WERI-Rb-1 (cell line): ENCODE measurements around the gene BICD2.

Experiments used
- DNase-seq: peaks from one replicate; pipeline ENCODE4 v3.0.0-alpha.2; 2020
- H3K27ac ChIP-seq: fragments of 250-450 bp; sonication (Bioruptor Pico); 2 replicates; pipeline ENCODE4 v1.5.1; 2020; ENCODE audit warnings: mild to moderate bottlenecking, moderate library complexity
- H3K27me3 ChIP-seq: fragments of 250-450 bp; sonication (Bioruptor Pico); 2 replicates; pipeline ENCODE4 v1.5.1; 2021; ENCODE audit warnings: mild to moderate bottlenecking, low read depth, moderate library complexity; ENCODE audit not compliant: insufficient read depth, severe bottlenecking
- H3K36me3 ChIP-seq: fragments of 250-450 bp; sonication (Bioruptor Pico); 2 replicates; pipeline ENCODE4 v1.5.1; 2020; ENCODE audit warnings: mild to moderate bottlenecking, moderate library complexity
- H3K4me3 ChIP-seq: 2 replicates; pipeline ENCODE4 v1.5.1; 2011; ENCODE audit warnings: low read depth, mild to moderate bottlenecking, control low read depth, low read length
- H3K9me3 ChIP-seq: fragments of 250-450 bp; sonication (Bioruptor Pico); 2 replicates; pipeline ENCODE4 v1.5.1; 2021; ENCODE audit warnings: mild to moderate bottlenecking, moderate library complexity; ENCODE audit not compliant: severe bottlenecking
- TF ChIP-seq, protein P1 (sequence below): IDR thresholded peaks from 2 replicates; pipeline ENCODE4 v1.5.1; 2011; ENCODE audit warnings: low read depth, mild to moderate bottlenecking, control low read depth, inconsistent platforms, low read length

BICD2 gene

DNA sequence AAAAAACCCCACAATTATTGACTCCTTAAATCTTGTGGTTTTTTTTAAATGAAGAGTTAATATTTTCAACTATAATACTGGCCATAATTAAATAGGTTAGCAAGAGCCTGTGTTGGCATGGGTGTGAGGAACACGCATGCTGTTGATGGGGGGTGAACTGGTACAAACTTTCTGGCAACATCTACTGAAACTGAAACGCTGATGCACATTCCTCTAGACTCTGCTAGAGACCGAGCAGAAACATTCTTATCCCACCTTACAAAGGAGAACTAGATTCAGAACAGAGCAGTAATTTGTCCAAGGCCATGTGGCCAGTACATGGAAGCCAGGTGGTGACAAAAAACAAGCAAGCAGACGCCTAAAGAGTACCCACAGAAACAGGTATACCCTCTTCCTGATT is 2.4 kb downstream of the BICD2 start:
- peaks cover 9% of the 10 kb centered on the region for H3K36me3 ChIP-seq
- no peak overlapping the region for H3K4me3 ChIP-seq
- DNase-seq, result no peak
- no peak overlapping the region for H3K27ac ChIP-seq
- H3K27me3 ChIP-seq, result no peaks in the 10 kb centered on the region
- TF ChIP-seq, protein P1, sequence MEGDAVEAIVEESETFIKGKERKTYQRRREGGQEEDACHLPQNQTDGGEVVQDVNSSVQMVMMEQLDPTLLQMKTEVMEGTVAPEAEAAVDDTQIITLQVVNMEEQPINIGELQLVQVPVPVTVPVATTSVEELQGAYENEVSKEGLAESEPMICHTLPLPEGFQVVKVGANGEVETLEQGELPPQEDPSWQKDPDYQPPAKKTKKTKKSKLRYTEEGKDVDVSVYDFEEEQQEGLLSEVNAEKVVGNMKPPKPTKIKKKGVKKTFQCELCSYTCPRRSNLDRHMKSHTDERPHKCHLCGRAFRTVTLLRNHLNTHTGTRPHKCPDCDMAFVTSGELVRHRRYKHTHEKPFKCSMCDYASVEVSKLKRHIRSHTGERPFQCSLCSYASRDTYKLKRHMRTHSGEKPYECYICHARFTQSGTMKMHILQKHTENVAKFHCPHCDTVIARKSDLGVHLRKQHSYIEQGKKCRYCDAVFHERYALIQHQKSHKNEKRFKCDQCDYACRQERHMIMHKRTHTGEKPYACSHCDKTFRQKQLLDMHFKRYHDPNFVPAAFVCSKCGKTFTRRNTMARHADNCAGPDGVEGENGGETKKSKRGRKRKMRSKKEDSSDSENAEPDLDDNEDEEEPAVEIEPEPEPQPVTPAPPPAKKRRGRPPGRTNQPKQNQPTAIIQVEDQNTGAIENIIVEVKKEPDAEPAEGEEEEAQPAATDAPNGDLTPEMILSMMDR, result no peak
- no peaks in the 10 kb centered on the region for H3K9me3 ChIP-seq

- TF ChIP-seq, protein P1, result no peak
Observed at GRCh38 chr9:92761686-92762085, 2.9 kb downstream of the BICD2 start.

GRCh38 chr9:92760494-92760893 is 4.1 kb downstream of the BICD2 start:
- H3K27me3 ChIP-seq, result no peaks in the 10 kb centered on the region
- no peaks in the 10 kb centered on the region for H3K9me3 ChIP-seq
- H3K36me3 ChIP-seq, result peaks cover 9% of the 10 kb centered on the region
- no peak for DNase-seq
- no peak overlapping the region for H3K4me3 ChIP-seq
- TF ChIP-seq, protein P1, result no peak
- no peak overlapping the region for H3K27ac ChIP-seq

More at GRCh38 chr9:92761686-92762085, 2.9 kb downstream of the BICD2 start:
- no peak overlapping the region for H3K27ac ChIP-seq
- peaks cover 9% of the 10 kb centered on the region for H3K36me3 ChIP-seq
- H3K9me3 ChIP-seq, result no peaks in the 10 kb centered on the region
- DNase-seq, result no peak
- no peaks in the 10 kb centered on the region for H3K27me3 ChIP-seq
- no peak overlapping the region for H3K4me3 ChIP-seq

GRCh38 chr9:92760070-92760469 is 4.6 kb downstream of the BICD2 start:
- Histone ChIP-seq H3K36me3 (peaks cover 9% of the 10 kb centered on the region), H3K9me3 (no peaks in the 10 kb centered on the region), H3K27ac (no peak overlapping the region), H3K4me3 (no peak overlapping the region), H3K27me3 (no peaks in the 10 kb centered on the region)
- no peak for DNase-seq
- TF ChIP-seq, protein P1, result no peak

- H3K36me3 ChIP-seq, result peaks cover 9% of the 10 kb centered on the region
- no peak overlapping the region for H3K27ac ChIP-seq
- no peaks in the 10 kb centered on the region for H3K27me3 ChIP-seq
- DNase-seq, result no peak
- TF ChIP-seq, protein P1, result no peak
- H3K9me3 ChIP-seq, result no peaks in the 10 kb centered on the region
- no peak overlapping the region for H3K4me3 ChIP-seq
Observed at GRCh38 chr9:92759446-92759845, 5.2 kb downstream of the BICD2 start.

DNA sequence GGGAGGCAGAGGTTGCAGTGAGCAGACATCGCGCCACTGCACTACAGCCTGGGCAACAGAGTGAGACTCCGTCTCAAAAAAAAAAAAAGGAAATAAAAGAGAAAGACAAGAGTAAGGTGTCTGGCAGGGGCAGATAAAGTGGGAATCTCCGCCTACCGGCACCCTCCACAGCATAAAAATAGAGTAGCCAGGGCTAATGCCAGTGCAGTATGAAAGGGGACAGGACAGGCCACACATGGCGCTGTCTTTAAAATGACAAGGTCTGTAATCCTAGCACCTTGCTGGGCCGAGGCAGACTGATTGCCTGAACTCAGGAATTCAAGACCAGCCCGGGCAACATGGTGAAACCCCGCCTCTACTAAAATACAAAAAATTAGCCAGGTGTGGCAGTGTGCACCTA is 7.8 kb downstream of the BICD2 start:
- TF ChIP-seq, protein P1, result no peak
- Histone ChIP-seq H3K27ac (no peak overlapping the region), H3K4me3 (no peak overlapping the region), H3K36me3 (peaks cover 3% of the 10 kb centered on the region; the same call in 1 of the 2 replicates), H3K27me3 (no peaks in the 10 kb centered on the region), H3K9me3 (peaks cover 3% of the 10 kb centered on the region)
- no peak for DNase-seq
